Suprapubic skin (tissue), 4 donors: ENCODE data around the gene ATP9B. TPM values are rescaled to one million over a fixed set of nuclear protein-coding genes. Genes with fewer than 3 reads are reported as not detected.

Experiments used
- DNase-seq, 2 donors: peaks; one replicate each; pipeline ENCODE4 v3.0.0-alpha.2; 2019; ENCODE audit warnings: low spot score in 2 of 2
- H3K27ac ChIP-seq: fragments of 200-600 bp; sonication (generic); one replicate; pipeline ENCODE4 v1.5.1; 2019
- H3K27me3 ChIP-seq: fragments of 200-600 bp; sonication (generic); one replicate; pipeline ENCODE4 v1.5.1; 2019
- H3K36me3 ChIP-seq: fragments of 200-600 bp; sonication (generic); one replicate; pipeline ENCODE4 v1.5.1; 2019
- H3K4me1 ChIP-seq: fragments of 200-600 bp; sonication (generic); one replicate; pipeline ENCODE4 v1.5.1; 2019
- H3K4me3 ChIP-seq: fragments of 200-600 bp; sonication (generic); one replicate; pipeline ENCODE4 v1.5.1; 2019; ENCODE audit warnings: mild to moderate bottlenecking
- H3K9me3 ChIP-seq: fragments of 200-600 bp; sonication (generic); one replicate; pipeline ENCODE4 v1.5.1; 2019
- EP300 ChIP-seq: sonication (generic); formaldehyde crosslinking; IDR thresholded peaks from one replicate; pipeline ENCODE4 v1.6.1; 2017; ENCODE audit warnings: antibody characterized with exemption
- POLR2A ChIP-seq, 2 donors: fragments of 450-650 bp; IDR thresholded peaks; one replicate each; pipeline ENCODE4 v1.6.1; 2017; ENCODE audit warnings: antibody characterized with exemption in 2 of 2, mild to moderate bottlenecking in 2 of 2, moderate library complexity in 2 of 2
- POLR2AphosphoS5 ChIP-seq, 3 donors: sonication (generic); formaldehyde crosslinking; IDR thresholded peaks; one replicate each; pipeline ENCODE4 v1.6.1; 2017; ENCODE audit warnings: antibody characterized with exemption in 3 of 3
- WGBS: methylation state at CpG from one replicate; pipeline ENCODE4 v1.1.5; 2018; 5-methylcytosine and 5-hydroxymethylcytosine counted together
- total RNA-seq, 4 donors: library from RNA; depleted of rRNA; stranded (reverse); fragments of >200 nt; gene quantifications; one replicate each; pipeline ENCODE4 v1.1.0, GENCODE V29; 2016
- TF ChIP-seq, protein P1 (sequence below), 2 donors: fragments of 200-600 bp in 1 of 2; fragments of 450-650 bp in 1 of 2; sonication (generic) in 1 of 2; IDR thresholded peaks; one replicate each; pipeline ENCODE4 v1.5.1; 2016 to 2019; ENCODE audit warnings: antibody characterized with exemption in 2 of 2, mild to moderate bottlenecking in 1 of 2, moderate library complexity in 1 of 2

ATP9B gene
- total RNA-seq, 4 donors from 2014 or later, result 30.2 to 109 (median 37.4) TPM

DNA sequence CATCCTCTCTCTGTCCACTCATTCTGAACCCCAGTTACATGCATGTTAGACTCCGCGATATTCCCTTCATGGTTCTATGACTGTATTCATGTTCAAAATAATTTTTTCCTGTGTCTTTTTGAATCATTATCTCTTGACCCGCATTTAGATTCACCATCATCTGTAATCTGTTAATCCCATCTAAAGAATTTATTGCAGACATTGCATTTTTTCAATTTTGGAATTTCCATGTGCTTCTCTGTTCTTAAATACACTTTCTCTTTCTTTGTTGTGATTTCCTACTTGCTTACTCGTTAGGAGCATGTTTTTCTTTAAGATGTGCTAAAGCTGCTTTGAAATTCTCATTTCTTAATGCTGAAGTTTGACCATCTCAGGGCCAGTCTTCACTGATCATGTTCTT, 122.2 kb downstream of the ATP9B start:
- H3K4me3 ChIP-seq, result no peak overlapping the region
- no peaks in the 10 kb centered on the region for H3K9me3 ChIP-seq
- WGBS, result 95% methylated on average over 4 of the region's 4 CpGs
- DNase-seq, result no peak
- no peak overlapping the region for H3K27ac ChIP-seq
- H3K4me1 ChIP-seq, result no peaks in the 10 kb centered on the region
- TF ChIP-seq, protein P1, sequence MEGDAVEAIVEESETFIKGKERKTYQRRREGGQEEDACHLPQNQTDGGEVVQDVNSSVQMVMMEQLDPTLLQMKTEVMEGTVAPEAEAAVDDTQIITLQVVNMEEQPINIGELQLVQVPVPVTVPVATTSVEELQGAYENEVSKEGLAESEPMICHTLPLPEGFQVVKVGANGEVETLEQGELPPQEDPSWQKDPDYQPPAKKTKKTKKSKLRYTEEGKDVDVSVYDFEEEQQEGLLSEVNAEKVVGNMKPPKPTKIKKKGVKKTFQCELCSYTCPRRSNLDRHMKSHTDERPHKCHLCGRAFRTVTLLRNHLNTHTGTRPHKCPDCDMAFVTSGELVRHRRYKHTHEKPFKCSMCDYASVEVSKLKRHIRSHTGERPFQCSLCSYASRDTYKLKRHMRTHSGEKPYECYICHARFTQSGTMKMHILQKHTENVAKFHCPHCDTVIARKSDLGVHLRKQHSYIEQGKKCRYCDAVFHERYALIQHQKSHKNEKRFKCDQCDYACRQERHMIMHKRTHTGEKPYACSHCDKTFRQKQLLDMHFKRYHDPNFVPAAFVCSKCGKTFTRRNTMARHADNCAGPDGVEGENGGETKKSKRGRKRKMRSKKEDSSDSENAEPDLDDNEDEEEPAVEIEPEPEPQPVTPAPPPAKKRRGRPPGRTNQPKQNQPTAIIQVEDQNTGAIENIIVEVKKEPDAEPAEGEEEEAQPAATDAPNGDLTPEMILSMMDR (IDR thresholded peaks at IDR 0.05), result no peak
- no peak for TF ChIP-seq EP300
- no peak for TF ChIP-seq POLR2AphosphoS5 (IDR thresholded peaks at IDR 0.05)
- TF ChIP-seq POLR2A (IDR thresholded peaks at IDR 0.05), result no peak
- H3K27me3 ChIP-seq, result no peaks in the 10 kb centered on the region
- peaks cover 41% of the 10 kb centered on the region for H3K36me3 ChIP-seq

DNA sequence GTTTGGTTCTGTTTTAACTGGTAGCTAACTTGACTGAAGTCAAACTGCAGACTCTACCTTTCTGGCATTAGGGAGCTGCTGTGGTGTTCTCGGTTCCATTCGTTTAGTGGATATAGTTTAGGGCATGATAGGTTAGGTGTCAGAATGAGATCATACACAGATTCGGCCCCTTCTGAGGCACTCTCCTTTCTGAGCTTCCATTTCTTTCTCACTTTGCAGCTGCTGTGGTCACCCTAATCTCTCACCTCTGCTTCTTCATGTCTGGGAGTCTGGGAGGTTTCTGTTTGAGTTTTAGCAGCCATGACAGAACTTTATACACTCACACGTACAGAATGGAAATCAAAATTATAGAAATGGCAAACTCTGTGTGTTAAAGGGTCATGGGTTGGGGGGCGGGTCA, 122.8 kb downstream of the ATP9B start:
- no peak overlapping the region for H3K4me3 ChIP-seq
- no peak for TF ChIP-seq POLR2AphosphoS5 (IDR thresholded peaks at IDR 0.05)
- no peaks in the 10 kb centered on the region for H3K27me3 ChIP-seq
- no peaks in the 10 kb centered on the region for H3K9me3 ChIP-seq
- 96% methylated on average over 5 of the region's 5 CpGs for WGBS
- H3K27ac ChIP-seq, result no peak overlapping the region
- no peak for DNase-seq
- H3K4me1 ChIP-seq, result no peaks in the 10 kb centered on the region
- peaks cover 41% of the 10 kb centered on the region for H3K36me3 ChIP-seq

DNA sequence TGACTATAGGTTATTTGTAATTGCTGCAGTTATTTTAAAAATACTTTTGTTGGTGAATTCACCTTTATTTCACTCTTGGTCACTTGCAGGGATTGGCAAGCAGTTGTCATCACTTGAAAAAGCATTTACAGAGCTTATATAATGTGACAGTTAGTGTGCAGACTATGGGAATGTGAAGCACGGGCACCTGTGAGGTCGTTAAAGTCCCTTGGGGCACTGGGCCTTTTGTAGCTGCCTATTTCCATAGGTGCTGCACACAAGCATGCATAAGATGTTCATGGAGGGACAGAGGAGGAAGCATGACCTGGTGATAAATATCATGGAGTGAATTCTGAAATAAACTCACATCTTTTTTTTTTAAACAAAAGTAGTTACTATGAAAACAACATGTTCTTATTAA, 124.6 kb downstream of the ATP9B start:
- TF ChIP-seq POLR2A (IDR thresholded peaks at IDR 0.05) (no peak), EP300 (no peak), POLR2AphosphoS5 (IDR thresholded peaks at IDR 0.05) (no peak)
- TF ChIP-seq, protein P1 (IDR thresholded peaks at IDR 0.05), result no peak
- no peak for DNase-seq
- WGBS, result 76% methylated on average over 2 of the region's 2 CpGs
- Histone ChIP-seq H3K4me3 (no peak overlapping the region), H3K36me3 (peaks cover 36% of the 10 kb centered on the region), H3K27ac (no peak overlapping the region), H3K4me1 (no peaks in the 10 kb centered on the region), H3K27me3 (no peaks in the 10 kb centered on the region), H3K9me3 (no peaks in the 10 kb centered on the region)

DNA sequence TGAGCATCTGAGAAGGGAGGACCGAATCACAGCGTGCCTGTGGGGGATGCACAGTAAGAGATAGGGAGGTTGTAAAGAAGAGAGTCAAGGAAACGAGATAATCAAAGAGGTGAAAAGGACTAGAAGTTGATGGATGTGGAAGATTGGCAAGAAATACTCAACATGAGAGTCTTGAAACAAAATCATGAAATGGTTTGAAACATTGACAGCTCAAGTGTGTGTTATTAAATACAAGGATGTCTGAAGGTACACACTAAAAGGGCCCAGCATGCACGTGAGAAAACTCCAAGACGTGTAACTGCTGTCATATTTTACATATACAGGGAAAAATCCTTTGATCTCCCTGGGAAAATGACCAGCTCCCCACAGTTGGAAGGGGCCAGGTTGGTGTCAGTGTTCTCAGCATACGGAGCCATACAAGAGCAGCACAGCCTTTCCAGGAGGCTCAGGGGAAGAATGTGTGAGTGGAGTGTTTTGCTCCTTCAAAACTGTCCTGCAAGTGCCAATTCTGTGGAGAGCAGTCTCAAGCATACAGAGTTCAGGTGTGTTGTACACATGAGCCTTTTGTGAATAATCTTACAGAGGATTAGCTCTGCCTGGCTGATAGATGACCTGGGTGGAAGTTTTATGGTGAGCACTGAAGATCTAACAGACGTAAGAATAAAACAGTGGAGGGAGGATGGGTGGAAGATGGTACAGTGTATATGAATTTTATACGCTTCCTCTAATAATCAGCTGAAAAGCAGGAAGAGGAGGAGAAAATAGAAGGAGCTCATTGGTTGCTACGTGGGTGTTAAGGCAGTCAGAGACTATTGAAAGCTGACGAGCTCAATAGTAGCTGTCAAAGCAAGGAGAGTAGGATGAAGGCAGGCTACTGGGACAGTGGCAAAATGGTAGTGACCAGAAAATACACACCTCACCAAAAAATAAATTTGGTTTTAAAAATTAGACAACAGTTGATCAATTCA, 126.8 kb downstream of the ATP9B start:
- Histone ChIP-seq H3K9me3 (no peaks in the 10 kb centered on the region), H3K27ac (no peak overlapping the region), H3K27me3 (no peaks in the 10 kb centered on the region), H3K4me1 (no peaks in the 10 kb centered on the region), H3K36me3 (peaks cover 29% of the 10 kb centered on the region), H3K4me3 (no peak overlapping the region)
- TF ChIP-seq POLR2AphosphoS5 (IDR thresholded peaks at IDR 0.05) (no peak), POLR2A (IDR thresholded peaks at IDR 0.05) (no peak), EP300 (no peak)
- TF ChIP-seq, protein P1 (IDR thresholded peaks at IDR 0.05), result no peak
- DNase-seq, result no peak
- WGBS, result 82% methylated on average over 10 of the region's 10 CpGs

DNA sequence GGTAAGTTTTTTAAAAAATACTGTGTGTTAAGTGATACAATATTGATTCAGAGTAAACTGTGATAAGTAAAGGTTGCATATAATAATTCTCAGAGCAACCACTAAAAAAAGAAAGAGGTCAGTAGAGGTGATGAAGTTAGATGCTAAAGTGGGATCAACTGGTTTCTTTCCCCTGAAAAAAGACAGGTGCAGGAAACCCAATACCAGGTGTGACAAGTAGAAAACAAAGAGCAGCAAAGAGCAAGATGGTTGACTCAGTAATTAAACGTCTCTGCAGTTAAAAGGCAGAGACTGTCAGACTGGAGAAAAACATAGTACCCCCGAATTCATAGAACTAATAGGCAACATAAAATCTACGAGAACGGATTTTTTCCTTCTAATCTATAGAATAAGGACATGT, 128.3 kb downstream of the ATP9B start:
- WGBS, result 91% methylated on average over 4 of the region's 4 CpGs
- H3K9me3 ChIP-seq, result no peaks in the 10 kb centered on the region
- no peaks in the 10 kb centered on the region for H3K4me1 ChIP-seq
- no peaks in the 10 kb centered on the region for H3K27me3 ChIP-seq
- TF ChIP-seq POLR2AphosphoS5 (IDR thresholded peaks at IDR 0.05) (no peak), POLR2A (IDR thresholded peaks at IDR 0.05) (no peak), EP300 (no peak)
- TF ChIP-seq, protein P1 (IDR thresholded peaks at IDR 0.05), result no peak
- peaks cover 29% of the 10 kb centered on the region for H3K36me3 ChIP-seq
- DNase-seq, result no peak
- no peak overlapping the region for H3K27ac ChIP-seq
- H3K4me3 ChIP-seq, result no peak overlapping the region
